Pancreas (tissue), 10 donors: ENCODE data around the gene MPRIP. TPM values are rescaled to one million over a fixed set of nuclear protein-coding genes. Genes with fewer than 3 reads are reported as not detected.

Experiments
- ATAC-seq, 4 donors: fragments of 200-7000 bp; cut with Tn5 transposase; one replicate each; pipeline versions ENCODE4 v1.8.0 to v1.9.1; 2020; ENCODE audit warnings: mild to moderate bottlenecking in 4 of 4, moderate library complexity in 4 of 4
- DNase-seq, 6 donors: peaks; one replicate each; pipeline ENCODE4 v3.0.0-alpha.2; 2020
- FAIRE-seq: peaks from 2 replicates; lab custom pipeline; 2012; peaks lifted over from hg19 to GRCh38; lab: Jason Lieb, UNC
- H3K27ac ChIP-seq, 4 donors: fragments of 200-600 bp; sonication (generic); 1 replicate in 3 of 4; 2 replicates in 1 of 4; pipeline versions ENCODE4 v1.5.0 to v1.8.0; 2020
- H3K27me3 ChIP-seq, 4 donors: fragments of 200-600 bp; one replicate each; pipeline ENCODE4 v1.8.0; 2021
- H3K36me3 ChIP-seq, 3 donors: fragments of 200-600 bp; sonication (generic) in 1 of 3; one replicate each; pipeline versions ENCODE4 v1.5.0 to v1.8.0; 2020 to 2021
- H3K4me1 ChIP-seq, 3 donors: fragments of 200-600 bp; one replicate each; pipeline ENCODE4 v1.8.0; 2021
- H3K4me3 ChIP-seq, 4 donors: fragments of 200-600 bp; sonication (generic) in 2 of 4; one replicate each; pipeline versions ENCODE4 v1.5.0 to v1.8.0; 2020 to 2021
- H3K9me3 ChIP-seq, 4 donors: fragments of 200-600 bp; one replicate each; pipeline ENCODE4 v1.8.0; 2021
- WGBS, 2 donors: extraction: QIAGEN DNeasy Blood & Tissue Kit; methylation state at CpG; one replicate each; pipeline ENCODE4 v1.1.7; 2013; 5-methylcytosine and 5-hydroxymethylcytosine counted together
- intact Hi-C, 3 donors: fragments of 100-400 bp; cut with DNase I; formaldehyde crosslinking; loops; one replicate each; pipeline versions ENCODE4 v1.11.1 to v1.14.2; 2022
- polyA plus RNA-seq, 2 donors: library from polyadenylated mRNA; stranded (reverse); fragments of 200-250 nt; gene quantifications; one replicate each; pipeline ENCODE4 v1.2.3, GENCODE V29; 2013
- total RNA-seq, 6 donors: library from RNA; stranded (reverse); fragmentation: NEBNext Ultra II Directional in 4 of 6; extraction: Animal tissue kit (Norgen Biotek cat#: 25700) in 4 of 6; gene quantifications; one replicate each; pipeline versions ENCODE4 v1.2.1 to v1.2.4, GENCODE V29; 2021 to 2023
- TF ChIP-seq, protein P1 (sequence below), 4 donors: fragments of 200-600 bp; sonication (generic) in 3 of 4; IDR thresholded peaks; one replicate each; pipeline versions ENCODE4 v1.5.0 to v1.8.0; 2021; ENCODE audit warnings: antibody characterized with exemption in 4 of 4
- donor health status: healthy with polysubstance abuse.
- donor health status: DM: no; HTN: no; CAD: no; lungs with moderate emphysema.
- donor health status: DM: no; HTN: no; CAD: no.
- donor health status: control.
- donor health status: control.
- donor health status: Bipolar disorder and iron deficiency.
- donor health status: DM: yes; HTN: yes; CAD: no.
- donor health status: DM: no; HTN: no; CAD: no.
- donor health status: DM: no; HTN: no; CAD: no.
- donor health status: DM: yes; HTN: yes; CAD: no.

MPRIP gene
- total and polyA plus RNA-seq, 8 donors = 91.8 to 242 (median 107) TPM

GRCh38 chr17:17034496-17035075 is 7.7 kb upstream of the MPRIP start:
- Histone ChIP-seq H3K4me1 (peaks cover 8 to 10% (median 8%) of the 10 kb centered on the region in 3 donors), H3K27me3 (no peaks in the 10 kb centered on the region), H3K27ac (no peak overlapping the region), H3K36me3 (no peaks in the 10 kb centered on the region), H3K9me3 (no peaks in the 10 kb centered on the region), H3K4me3 (no peak overlapping the region)
- no peak for ATAC-seq
- TF ChIP-seq, protein P1, sequence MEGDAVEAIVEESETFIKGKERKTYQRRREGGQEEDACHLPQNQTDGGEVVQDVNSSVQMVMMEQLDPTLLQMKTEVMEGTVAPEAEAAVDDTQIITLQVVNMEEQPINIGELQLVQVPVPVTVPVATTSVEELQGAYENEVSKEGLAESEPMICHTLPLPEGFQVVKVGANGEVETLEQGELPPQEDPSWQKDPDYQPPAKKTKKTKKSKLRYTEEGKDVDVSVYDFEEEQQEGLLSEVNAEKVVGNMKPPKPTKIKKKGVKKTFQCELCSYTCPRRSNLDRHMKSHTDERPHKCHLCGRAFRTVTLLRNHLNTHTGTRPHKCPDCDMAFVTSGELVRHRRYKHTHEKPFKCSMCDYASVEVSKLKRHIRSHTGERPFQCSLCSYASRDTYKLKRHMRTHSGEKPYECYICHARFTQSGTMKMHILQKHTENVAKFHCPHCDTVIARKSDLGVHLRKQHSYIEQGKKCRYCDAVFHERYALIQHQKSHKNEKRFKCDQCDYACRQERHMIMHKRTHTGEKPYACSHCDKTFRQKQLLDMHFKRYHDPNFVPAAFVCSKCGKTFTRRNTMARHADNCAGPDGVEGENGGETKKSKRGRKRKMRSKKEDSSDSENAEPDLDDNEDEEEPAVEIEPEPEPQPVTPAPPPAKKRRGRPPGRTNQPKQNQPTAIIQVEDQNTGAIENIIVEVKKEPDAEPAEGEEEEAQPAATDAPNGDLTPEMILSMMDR (IDR thresholded peaks at IDR 0.05) = no peak
- intact Hi-C loops = no loop called here
- FAIRE-seq = no peak
- no peak for DNase-seq

GRCh38 chr17:17035490-17035889 is 6.8 kb upstream of the MPRIP start:
- no peaks in the 10 kb centered on the region for H3K9me3 ChIP-seq
- no peaks in the 10 kb centered on the region for H3K27me3 ChIP-seq
- FAIRE-seq (no peak), DNase-seq (no peak), ATAC-seq (no peak)
- intact Hi-C loops = no loop called here
- no peak overlapping the region for H3K27ac ChIP-seq
- no peaks in the 10 kb centered on the region for H3K36me3 ChIP-seq
- no peak overlapping the region for H3K4me3 ChIP-seq
- TF ChIP-seq, protein P1 (IDR thresholded peaks at IDR 0.05) = no peak
- peaks cover 8 to 10% (median 8%) of the 10 kb centered on the region in 3 donors for H3K4me1 ChIP-seq
- 78 to 82% methylated on average over 6 of the region's 6 CpGs for WGBS, 2 donors

GRCh38 chr17:17035920-17036523 is 6.2 kb upstream of the MPRIP start:
- no peak overlapping the region for H3K27ac ChIP-seq
- TF ChIP-seq, protein P1 (IDR thresholded peaks at IDR 0.05) = no peak
- H3K36me3 ChIP-seq = no peaks in the 10 kb centered on the region
- no peaks in the 10 kb centered on the region for H3K9me3 ChIP-seq
- 86 to 90% methylated on average over 12 of the region's 12 CpGs for WGBS, 2 donors
- no peak overlapping the region for H3K4me3 ChIP-seq
- H3K4me1 ChIP-seq = peaks cover 8 to 11% (median 8%) of the 10 kb centered on the region in 3 donors
- intact Hi-C loops = no loop called here
- ATAC-seq (no peak), FAIRE-seq (no peak), DNase-seq (no peak)
- no peaks in the 10 kb centered on the region for H3K27me3 ChIP-seq

DNA sequence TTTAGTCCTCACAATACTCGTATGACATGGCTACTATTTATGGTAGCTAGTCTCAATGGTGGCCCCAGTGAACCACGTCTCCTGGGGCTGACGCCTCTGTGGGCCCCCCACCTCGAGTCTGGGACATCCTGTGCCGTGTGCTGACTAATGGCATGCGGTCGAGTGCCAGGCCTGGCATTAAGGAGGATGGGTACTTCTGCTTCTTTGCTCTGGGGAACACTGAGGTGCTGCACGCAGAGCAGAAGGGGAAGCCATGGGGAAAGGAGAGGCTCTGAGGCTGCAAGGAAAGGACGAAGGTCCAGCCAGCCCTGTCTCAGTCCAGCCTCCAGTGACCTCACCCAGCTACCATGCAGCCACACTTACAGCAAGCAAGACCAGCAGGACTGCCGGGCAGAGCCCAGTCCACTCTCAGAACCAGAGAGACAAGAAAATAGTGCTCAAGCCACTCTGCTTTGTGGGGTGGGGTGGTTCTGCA is 5.7 kb upstream of the MPRIP start:
- TF ChIP-seq, protein P1 (IDR thresholded peaks at IDR 0.05) = no peak
- Histone ChIP-seq H3K4me1 (peaks cover 8 to 17% (median 13%) of the 10 kb centered on the region in 3 donors), H3K9me3 (no peaks in the 10 kb centered on the region), H3K36me3 (no peaks in the 10 kb centered on the region), H3K4me3 (no peak overlapping the region), H3K27me3 (no peaks in the 10 kb centered on the region), H3K27ac (no peak overlapping the region)
- 72 to 73% methylated on average over 10 of the region's 10 CpGs for WGBS, 2 donors
- DNase-seq (no peak), FAIRE-seq (no peak), ATAC-seq (no peak)
- intact Hi-C loops = no loop called here

GRCh38 chr17:17039911-17040310 is 2.3 kb upstream of the MPRIP start:
- no peak for FAIRE-seq
- ATAC-seq = no peak
- no peak overlapping the region for H3K4me3 ChIP-seq
- peak in 1 of 6 donors; percentile 46 for DNase-seq
- 71 to 78% methylated on average over 6 of the region's 6 CpGs for WGBS, 2 donors
- H3K36me3 ChIP-seq = no peaks in the 10 kb centered on the region
- H3K27ac ChIP-seq = no peak overlapping the region
- intact Hi-C loops = no loop called here
- H3K4me1 ChIP-seq = peaks cover 4 to 16% (median 10%) of the 10 kb centered on the region in 3 donors
- no peaks in the 10 kb centered on the region for H3K9me3 ChIP-seq
- H3K27me3 ChIP-seq = no peaks in the 10 kb centered on the region
- TF ChIP-seq, protein P1 (IDR thresholded peaks at IDR 0.05) = no peak
